HepG2 (cell line): Measurements from ENCODE around the gene C1GALT1. TPM values are rescaled to one million over a fixed set of nuclear protein-coding genes. Genes with fewer than 3 reads are reported as not detected.

ENCODE experiments used
- CREM ChIP-seq, 2 experiments: sonication (generic) in 1 of 2; formaldehyde crosslinking in 1 of 2; IDR thresholded peaks; 2 replicates each; pipeline versions ENCODE4 v1.4.0 to v1.6.1; 2016 to 2020; ENCODE audit warnings: antibody characterized with exemption in 1 of 2, mild to moderate bottlenecking in 1 of 2, missing genetic modification reagents in 1 of 2
- EHMT2 ChIP-seq: fragments of 200-600 bp; sonication (generic); IDR thresholded peaks from 2 replicates; pipeline ENCODE4 v1.7.0; 2017; ENCODE audit warnings: antibody characterized with exemption, low read depth, low read length, borderline replicate concordance
- GATA4 ChIP-seq: sonication (generic); IDR thresholded peaks from 2 replicates; pipeline ENCODE4 v1.6.1; 2016; ENCODE audit warnings: antibody characterized with exemption, low read depth, borderline replicate concordance
- HHEX ChIP-seq: IDR thresholded peaks from 2 replicates; pipeline ENCODE4 v1.6.1; 2016; ENCODE audit warnings: control low read depth
- KLF9 ChIP-seq: IDR thresholded peaks from 2 replicates; pipeline ENCODE4 v1.6.1; 2016; ENCODE audit warnings: low read depth
- LCORL ChIP-seq, 2 experiments: fragments of 450-650 bp in 1 of 2; sonication (generic) in 1 of 2; formaldehyde crosslinking in 1 of 2; IDR thresholded peaks; 2 replicates each; pipeline versions ENCODE4 v1.5.0 to v1.6.1; 2017 to 2020; ENCODE audit warnings: antibody characterized with exemption in 1 of 2, missing genetic modification reagents in 1 of 2
- MEIS1 ChIP-seq: sonication (generic); formaldehyde crosslinking; IDR thresholded peaks from 2 replicates; pipeline ENCODE4 v1.9.0; 2021; ENCODE audit warnings: mild to moderate bottlenecking, missing genetic modification reagents, moderate library complexity, borderline replicate concordance
- NCOA1 ChIP-seq: sonication (generic); formaldehyde crosslinking; IDR thresholded peaks from 2 replicates; pipeline ENCODE4 v1.9.0; 2021; ENCODE audit warnings: missing genetic modification reagents
- NFIC ChIP-seq: IDR thresholded peaks from 2 replicates; pipeline ENCODE4 v1.6.1; 2012; ENCODE audit warnings: mild to moderate bottlenecking, low read length, inconsistent platforms
- PAXIP1 ChIP-seq: sonication (generic); formaldehyde crosslinking; conservative IDR thresholded peaks from 2 replicates; pipeline ENCODE4 v1.4.0; 2020; ENCODE audit warnings: mild to moderate bottlenecking, missing genetic modification reagents, moderate library complexity
- RFX5 ChIP-seq: IDR thresholded peaks from 2 replicates; pipeline ENCODE4 v1.6.1; 2011; ENCODE audit warnings: low read depth, low read length, improper control_type of control experiment
- SNAPC5 ChIP-seq: sonication (generic); formaldehyde crosslinking; IDR thresholded peaks from 2 replicates; pipeline ENCODE4 v1.8.1; 2023; ENCODE audit warnings: mild to moderate bottlenecking, missing genetic modification reagents, borderline replicate concordance
- SRF ChIP-seq: IDR thresholded peaks from 2 replicates; pipeline ENCODE4 v1.6.1; 2011; ENCODE audit warnings: mild to moderate bottlenecking, low read depth, low read length, moderate library complexity
- TBX2 ChIP-seq: sonication (generic); formaldehyde crosslinking; IDR thresholded peaks from 2 replicates; pipeline ENCODE4 v1.5.0; 2020; ENCODE audit warnings: missing genetic modification reagents, mild to moderate bottlenecking, borderline replicate concordance
- XRCC5 ChIP-seq: fragments of 200-400 bp; formaldehyde crosslinking; optimal IDR thresholded peaks from 2 replicates; pipeline ENCODE3; 2017; ENCODE audit warnings: mild to moderate bottlenecking, low read length
- ZEB1 ChIP-seq: IDR thresholded peaks from 2 replicates; pipeline ENCODE4 v1.6.1; 2012; ENCODE audit warnings: mild to moderate bottlenecking, low read depth, inconsistent platforms; ENCODE audit not compliant: insufficient replicate concordance
- ZNF12 ChIP-seq: sonication (generic); formaldehyde crosslinking; IDR thresholded peaks from 2 replicates; pipeline ENCODE4 v1.5.0; 2020; ENCODE audit warnings: missing genetic modification reagents
- ZNF124 ChIP-seq: sonication (generic); formaldehyde crosslinking; IDR thresholded peaks from 2 replicates; pipeline ENCODE4 v1.4.0; 2020; ENCODE audit warnings: missing genetic modification reagents
- ZNF30 ChIP-seq: sonication (generic); formaldehyde crosslinking; IDR thresholded peaks from 2 replicates; pipeline ENCODE4 v1.5.0; 2020; ENCODE audit warnings: mild to moderate bottlenecking, missing genetic modification reagents
- ZNF331 ChIP-seq: sonication (generic); formaldehyde crosslinking; IDR thresholded peaks from 2 replicates; pipeline ENCODE4 v1.4.0; 2020; ENCODE audit warnings: missing genetic modification reagents
- ZNF414 ChIP-seq: sonication (generic); formaldehyde crosslinking; IDR thresholded peaks from 2 replicates; pipeline ENCODE4 v1.5.0; 2020; ENCODE audit warnings: missing genetic modification reagents
- ZNF543 ChIP-seq: sonication (generic); formaldehyde crosslinking; IDR thresholded peaks from 2 replicates; pipeline ENCODE4 v1.4.0; 2020; ENCODE audit warnings: mild to moderate bottlenecking, missing genetic modification reagents
- ZNF564 ChIP-seq: sonication (generic); formaldehyde crosslinking; IDR thresholded peaks from 2 replicates; pipeline ENCODE4 v1.8.1; 2023; ENCODE audit warnings: mild to moderate bottlenecking, missing genetic modification reagents
- ZNF747 ChIP-seq: sonication (generic); formaldehyde crosslinking; IDR thresholded peaks from 2 replicates; pipeline ENCODE4 v1.8.1; 2023; ENCODE audit warnings: missing genetic modification reagents, mild to moderate bottlenecking, borderline replicate concordance
- ZNF776 ChIP-seq: sonication (generic); formaldehyde crosslinking; IDR thresholded peaks from 2 replicates; pipeline ENCODE4 v1.4.0; 2020; ENCODE audit warnings: mild to moderate bottlenecking, missing genetic modification reagents
- ZNF879 ChIP-seq: sonication (generic); formaldehyde crosslinking; IDR thresholded peaks from 2 replicates; pipeline ENCODE4 v1.8.1; 2023; ENCODE audit warnings: missing genetic modification reagents
- ZSCAN21 ChIP-seq: sonication (generic); formaldehyde crosslinking; IDR thresholded peaks from 2 replicates; pipeline ENCODE4 v1.8.0; 2022; ENCODE audit warnings: mild to moderate bottlenecking, missing genetic modification reagents, moderate library complexity, borderline replicate concordance
- ZZZ3 ChIP-seq: sonication (generic); formaldehyde crosslinking; IDR thresholded peaks from 2 replicates; pipeline ENCODE4 v1.4.0; 2020; ENCODE audit warnings: missing genetic modification reagents, mild to moderate bottlenecking, borderline replicate concordance
- polyA plus RNA-seq, 8 experiments: library from polyadenylated mRNA; depleted of rRNA in 3 of 8; stranded (reverse) in 7 of 8; unstranded in 1 of 8; fragments of >200 nt; fragmentation: Illumina TruSeq in 4 of 8; extraction: Trizol in 4 of 8; gene quantifications; 2 replicates each; pipeline versions ENCODE4 v1.2.1 to v1.2.3, GENCODE V29; 2011 to 2016; ENCODE audit warnings: low read depth in 4 of 8, missing spikeins in 1 of 8, mixed read lengths in 1 of 8; ENCODE audit not compliant: insufficient read depth in 1 of 8
- total RNA-seq, 5 experiments: library from RNA; depleted of rRNA; stranded (reverse); fragments of >200 nt; fragmentation: Illumina TruSeq; extraction: Trizol; gene quantifications; 2 replicates each; pipeline ENCODE4 v1.2.3, GENCODE V29; 2016; ENCODE audit warnings: low read depth in 1 of 5

The C1GALT1 gene
- total and polyA plus RNA-seq, 2 of the 13 experiments (the other 11 are each of a cell fraction or from before 2014, with no cell fraction given) = 57.1 to 65.9 TPM

- TF ChIP-seq ZNF564 (CRISPR knock-in tag) (no peak), ZNF543 (CRISPR knock-in tag) (no peak), ZNF879 (no peak), ZNF12 (CRISPR knock-in tag) (no peak), ZNF331 (CRISPR knock-in tag) (0 out of 2 replicates have a peak, but pooled peaks have one; percentile 6), ZSCAN21 (CRISPR knock-in tag) (no peak), ZNF30 (CRISPR knock-in tag) (no peak), XRCC5 (peak; percentile 10), PAXIP1 (peak; percentile 44), SRF (0 out of 2 replicates have a peak, but pooled peaks have one; percentile 13), ZNF414 (CRISPR knock-in tag) (no peak), KLF9 (no peak), NFIC (0 out of 2 replicates have a peak, but pooled peaks have one; percentile 32), SNAPC5 (CRISPR knock-in tag) (no peak), ZNF747 (no peak), EHMT2 (0 out of 2 replicates have a peak, but pooled peaks have one; percentile 11), CREM (IDR thresholded peaks at IDR 0.05) (peak; percentile 38; the same call in 1 of the 2 replicates), CREM (CRISPR knock-in tag; IDR thresholded peaks at IDR 0.05) (no peak), NCOA1 (peak; percentile 55; the same call in 1 of the 2 replicates), TBX2 (CRISPR knock-in tag) (no peak), ZEB1 (no peak), RFX5 (no peak), ZNF776 (CRISPR knock-in tag) (no peak), ZNF124 (CRISPR knock-in tag) (no peak; the same call in 1 of the 2 replicates), MEIS1 (0 out of 2 replicates have a peak, but pooled peaks have one; percentile 60), HHEX (CRISPR knock-in tag) (no peak), ZZZ3 (CRISPR knock-in tag) (0 out of 2 replicates have a peak, but pooled peaks have one; percentile 33), LCORL (IDR thresholded peaks at IDR 0.05) (no peak), LCORL (CRISPR knock-in tag; IDR thresholded peaks at IDR 0.05) (no peak), GATA4 (no peak)
Observed at GRCh38 chr7:7181519-7182155, 707 bp upstream of the C1GALT1 start (continued).
